Nephron (organoid): ENCODE measurements around the gene FBN2.

ENCODE experiments used
- H3K27ac Mint-ChIP-seq, 3 experiments: 2 replicates each; pipeline ENCODE4 v1.8.0; 2020; ENCODE audit warnings: mixed read lengths in 3 of 3, mild to moderate bottlenecking in 2 of 3, moderate library complexity in 1 of 3
- H3K27me3 Mint-ChIP-seq: 2 replicates; pipeline ENCODE4 v1.8.0; 2021; ENCODE audit warnings: low read depth, mild to moderate bottlenecking, moderate library complexity, mixed read lengths
- H3K36me3 Mint-ChIP-seq: 2 replicates; pipeline ENCODE4 v1.8.0; 2020; ENCODE audit warnings: low read depth, mixed read lengths
- H3K4me1 Mint-ChIP-seq: 2 replicates; pipeline ENCODE4 v1.8.0; 2020; ENCODE audit warnings: mixed read lengths
- H3K4me3 Mint-ChIP-seq, 3 experiments: 2 replicates each; pipeline ENCODE4 v1.8.0; 2020; ENCODE audit warnings: mild to moderate bottlenecking in 3 of 3, mixed read lengths in 3 of 3, moderate library complexity in 2 of 3
- H3K9me3 Mint-ChIP-seq: 2 replicates; pipeline ENCODE4 v1.8.0; 2020; ENCODE audit warnings: mixed read lengths
- CTCF ChIP-seq, 3 experiments: fragments of 200-600 bp; sonication (generic); IDR thresholded peaks; one replicate each; pipeline ENCODE4 v1.5.0; 2021; ENCODE audit warnings: antibody characterized with exemption in 3 of 3; ENCODE audit not compliant: unreplicated experiment in 3 of 3

FBN2 gene

DNA sequence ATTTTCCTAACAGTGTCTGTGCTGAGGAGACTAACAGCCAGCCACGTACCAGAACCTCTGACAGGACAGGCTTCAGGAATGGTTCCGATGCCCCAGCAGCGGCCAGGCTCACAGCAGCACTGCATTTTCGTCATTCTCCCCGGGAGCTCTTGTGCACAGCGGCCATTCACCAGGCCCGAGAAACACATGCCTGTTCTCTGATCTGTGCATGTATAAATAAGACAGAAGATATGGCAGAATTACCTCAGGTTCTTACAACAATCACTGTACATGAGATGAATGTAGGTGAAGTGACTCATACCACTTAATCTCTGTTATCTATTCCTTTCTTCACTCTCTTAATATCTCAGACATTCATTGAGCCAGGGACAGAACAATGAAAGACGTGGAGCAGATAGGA lies 143.0 kb downstream of the FBN2 start:
- Mint-ChIP-seq H3K27me3 (no peaks in the 10 kb centered on the region), H3K4me3 (no peak overlapping the region), H3K4me1 (no peaks in the 10 kb centered on the region), H3K9me3 (peaks cover under 1% of the 10 kb centered on the region), H3K27ac (no peak overlapping the region), H3K36me3 (peaks cover 58% of the 10 kb centered on the region)
- no peak for TF ChIP-seq CTCF (IDR thresholded peaks at IDR 0.05; ENCODE audit: unreplicated experiment in 3 of 3)

DNA sequence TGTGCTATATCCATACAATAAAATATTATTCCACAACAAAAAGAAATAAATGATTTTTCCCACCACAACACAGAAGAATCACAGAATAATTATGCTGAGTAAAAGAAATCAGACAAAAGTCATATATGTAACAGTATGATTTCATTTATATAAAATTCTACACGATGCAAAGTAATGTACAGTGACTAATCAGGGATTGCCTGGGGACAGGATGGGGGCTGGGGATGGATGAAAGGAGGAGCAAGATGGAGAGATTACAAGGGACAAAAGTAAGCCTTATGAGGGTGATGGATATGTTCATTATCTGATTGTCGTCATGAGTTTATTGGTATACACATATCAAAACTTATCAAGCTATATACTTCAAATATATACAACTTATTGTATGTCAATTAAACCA lies 154.0 kb downstream of the FBN2 start:
- Mint-ChIP-seq H3K4me1 (peaks cover 15% of the 10 kb centered on the region), H3K4me3 (no peak overlapping the region), H3K9me3 (peaks cover 18% of the 10 kb centered on the region), H3K27me3 (no peaks in the 10 kb centered on the region), H3K27ac (no peak overlapping the region), H3K36me3 (peaks cover 37% of the 10 kb centered on the region)
- TF ChIP-seq CTCF (IDR thresholded peaks at IDR 0.05; ENCODE audit: unreplicated experiment in 3 of 3): no peak

DNA sequence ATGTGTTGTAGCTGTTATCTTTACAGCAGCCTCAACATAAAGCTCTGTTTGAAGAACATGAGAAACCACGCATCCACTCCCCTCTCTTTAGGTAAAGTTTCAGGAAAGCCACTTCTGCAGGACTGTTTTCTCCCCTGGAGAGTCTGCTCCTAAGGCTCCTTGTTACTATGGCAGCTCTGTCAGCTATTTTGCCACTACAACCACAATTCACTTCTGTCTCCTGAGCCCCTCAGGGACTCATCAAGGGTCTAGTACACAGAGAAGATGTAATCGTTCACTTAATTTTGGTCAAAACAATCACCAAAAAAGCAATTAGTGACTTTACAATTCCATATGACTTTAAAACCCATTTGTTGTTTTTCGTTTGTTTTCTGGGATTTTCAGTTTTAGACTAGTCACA lies 157.7 kb downstream of the FBN2 start:
- H3K4me3 Mint-ChIP-seq: no peak overlapping the region
- peaks cover 31% of the 10 kb centered on the region for H3K4me1 Mint-ChIP-seq
- no peaks in the 10 kb centered on the region for H3K27me3 Mint-ChIP-seq
- no peak for TF ChIP-seq CTCF (IDR thresholded peaks at IDR 0.05; ENCODE audit: unreplicated experiment in 3 of 3)
- H3K36me3 Mint-ChIP-seq: peaks cover 32% of the 10 kb centered on the region
- H3K9me3 Mint-ChIP-seq: no peaks in the 10 kb centered on the region
- peak overlapping the region in 2 of 3 experiments; percentile 34 to 83 for H3K27ac Mint-ChIP-seq

DNA sequence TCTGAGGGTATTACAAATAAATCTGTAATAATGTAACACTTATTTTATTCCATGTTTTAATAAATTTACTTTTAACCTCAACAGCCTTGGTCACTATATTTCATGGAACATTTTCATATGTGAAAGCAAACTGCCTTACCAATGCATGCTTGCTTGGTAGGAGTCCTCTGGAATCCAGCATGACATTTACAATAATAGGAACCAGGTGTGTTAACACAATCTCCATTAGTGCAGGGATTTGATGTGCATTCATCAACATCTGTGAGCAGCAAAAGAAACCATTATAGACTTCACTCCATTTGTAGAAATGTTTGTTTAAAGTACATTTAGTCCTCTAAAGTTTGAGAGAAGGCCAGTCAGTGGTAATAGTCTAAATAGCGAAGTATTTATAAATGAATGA lies 159.4 kb downstream of the FBN2 start:
- peaks cover 29% of the 10 kb centered on the region for H3K36me3 Mint-ChIP-seq
- H3K4me3 Mint-ChIP-seq: no peak overlapping the region
- peak overlapping the region in 2 of 3 experiments; percentile 19 to 73 for H3K27ac Mint-ChIP-seq
- no peaks in the 10 kb centered on the region for H3K27me3 Mint-ChIP-seq
- TF ChIP-seq CTCF (IDR thresholded peaks at IDR 0.05; ENCODE audit: unreplicated experiment in 3 of 3): no peak
- H3K9me3 Mint-ChIP-seq: no peaks in the 10 kb centered on the region
- peaks cover 31% of the 10 kb centered on the region for H3K4me1 Mint-ChIP-seq

DNA sequence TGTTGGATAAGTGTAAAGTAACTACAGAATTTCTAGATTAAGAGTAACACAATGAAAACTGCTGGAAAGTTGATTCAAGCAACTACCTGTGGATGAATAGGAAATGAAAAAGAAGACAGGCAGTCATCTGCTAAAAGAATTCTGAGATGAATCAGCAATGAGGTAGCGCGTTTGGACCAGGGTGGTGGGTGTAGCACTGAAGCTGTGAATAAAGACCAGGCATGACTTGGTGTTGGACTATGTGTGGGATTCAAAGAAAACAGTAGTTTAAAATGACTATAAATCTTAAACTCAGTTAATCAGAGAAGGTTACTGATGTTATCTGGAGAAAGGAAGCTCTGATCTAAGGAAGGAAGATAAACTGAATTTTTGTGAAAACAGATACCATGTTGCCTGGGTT lies 159.8 kb downstream of the FBN2 start:
- no peaks in the 10 kb centered on the region for H3K27me3 Mint-ChIP-seq
- peak overlapping the region; percentile 19 to 73 (median 28) for H3K27ac Mint-ChIP-seq
- H3K4me1 Mint-ChIP-seq: peaks cover 31% of the 10 kb centered on the region
- TF ChIP-seq CTCF (IDR thresholded peaks at IDR 0.05; ENCODE audit: unreplicated experiment in 3 of 3): no peak
- no peak overlapping the region for H3K4me3 Mint-ChIP-seq
- H3K36me3 Mint-ChIP-seq: peaks cover 33% of the 10 kb centered on the region
- no peaks in the 10 kb centered on the region for H3K9me3 Mint-ChIP-seq

- no peak overlapping the region for H3K4me3 Mint-ChIP-seq
- H3K27me3 Mint-ChIP-seq: no peaks in the 10 kb centered on the region
- TF ChIP-seq CTCF (IDR thresholded peaks at IDR 0.05; ENCODE audit: unreplicated experiment in 3 of 3): no peak
- H3K9me3 Mint-ChIP-seq: no peaks in the 10 kb centered on the region
- H3K36me3 Mint-ChIP-seq: peaks cover 40% of the 10 kb centered on the region
- H3K27ac Mint-ChIP-seq: no peak overlapping the region
- peaks cover 31% of the 10 kb centered on the region for H3K4me1 Mint-ChIP-seq
Observed at GRCh38 chr5:128376577-128376976, 161.5 kb downstream of the FBN2 start.
